Activated naive CD4-positive, alpha-beta T cell treated with anti-CD3 and anti-CD28 coated beads for 36 hours (primary cell): ENCODE results near the gene GAL3ST1. TPM values are rescaled to one million over a fixed set of nuclear protein-coding genes. Genes with fewer than 3 reads are reported as not detected.

Experiments
- CTCF ChIA-PET: fragments of 350-600 bp; sonication (Branson Sonifier 250); formaldehyde crosslinking; loops from one replicate; lab custom pipeline; 2021; ENCODE audit warnings: antibody characterized with exemption; lab: Charles Lee
- DNase-seq: peaks from one replicate; pipeline ENCODE4 v3.0.0-alpha.2; 2020
- H3K27ac Mint-ChIP-seq: one replicate; pipeline ENCODE4 v1.8.0; 2021; ENCODE audit warnings: mild to moderate bottlenecking, mixed read lengths
- H3K27me3 Mint-ChIP-seq: one replicate; pipeline ENCODE4 v1.8.0; 2021; ENCODE audit warnings: low read depth, mixed read lengths
- H3K36me3 Mint-ChIP-seq: one replicate; pipeline ENCODE4 v1.8.0; 2021; ENCODE audit warnings: low read depth, mixed read lengths
- H3K4me1 Mint-ChIP-seq: one replicate; pipeline ENCODE4 v1.8.0; 2021; ENCODE audit warnings: low read depth, mixed read lengths
- H3K4me3 Mint-ChIP-seq: one replicate; pipeline ENCODE4 v1.8.0; 2021; ENCODE audit warnings: mild to moderate bottlenecking, moderate library complexity, mixed read lengths
- H3K9me3 Mint-ChIP-seq: one replicate; pipeline ENCODE4 v1.8.0; 2021; ENCODE audit warnings: mixed read lengths
- intact Hi-C: fragments of 100-400 bp; cut with micrococcal nuclease; formaldehyde crosslinking; loops from one replicate; pipeline ENCODE4 v1.15.1; 2023
- total RNA-seq, 2 experiments: library from RNA; stranded (reverse); gene quantifications; one replicate each; pipeline ENCODE4 v1.2.3, GENCODE V29; 2021

The GAL3ST1 gene
- total RNA-seq, 2 experiments from 2014 or later, result 0.27 to 0.29 TPM

- Mint-ChIP-seq H3K36me3 (no peaks in the 10 kb centered on the region), H3K4me1 (no peaks in the 10 kb centered on the region), H3K27ac (no peak overlapping the region), H3K27me3 (peaks cover 2% of the 10 kb centered on the region), H3K4me3 (no peak overlapping the region), H3K9me3 (no peaks in the 10 kb centered on the region)
- CTCF ChIA-PET, result no interaction called here
- intact Hi-C loops, result no loop called here
- DNase-seq, result no peak
Measured at GRCh38 chr22:30516731-30517130, 57.7 kb downstream of the GAL3ST1 start.

- Mint-ChIP-seq H3K4me1 (no peaks in the 10 kb centered on the region), H3K4me3 (no peak overlapping the region), H3K27me3 (peaks cover 2% of the 10 kb centered on the region), H3K36me3 (no peaks in the 10 kb centered on the region), H3K27ac (no peak overlapping the region), H3K9me3 (no peaks in the 10 kb centered on the region)
- intact Hi-C loops, result no loop called here
- no peak for DNase-seq
- CTCF ChIA-PET, result no interaction called here
Measured at GRCh38 chr22:30516273-30516672, 58.2 kb downstream of the GAL3ST1 start.

DNA sequence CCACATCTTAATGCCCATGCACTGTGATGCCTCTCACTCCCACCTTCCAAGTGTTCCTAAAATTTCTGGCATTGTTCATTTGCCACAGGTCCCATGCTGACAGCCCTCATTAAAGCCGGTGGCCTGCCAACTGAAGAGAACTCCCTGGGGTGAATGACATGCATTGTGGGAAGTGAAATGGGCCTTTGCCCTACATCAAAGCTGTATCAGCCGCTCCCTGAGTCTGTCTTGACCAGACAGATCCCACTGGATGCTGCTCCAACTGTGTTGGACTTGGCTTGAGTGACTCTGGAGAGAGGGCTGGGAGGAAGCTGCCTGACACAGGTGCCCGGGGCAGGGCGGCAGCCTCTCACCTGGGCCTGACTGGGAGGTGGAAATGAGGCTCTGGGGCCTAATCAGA, 60.2 kb downstream of the GAL3ST1 start:
- CTCF ChIA-PET, result no interaction called here
- H3K27ac Mint-ChIP-seq, result no peak overlapping the region
- peaks cover 2% of the 10 kb centered on the region for H3K27me3 Mint-ChIP-seq
- H3K36me3 Mint-ChIP-seq, result no peaks in the 10 kb centered on the region
- DNase-seq, result no peak
- intact Hi-C loops, result no loop called here
- H3K4me3 Mint-ChIP-seq, result no peak overlapping the region
- H3K9me3 Mint-ChIP-seq, result no peaks in the 10 kb centered on the region
- H3K4me1 Mint-ChIP-seq, result no peaks in the 10 kb centered on the region

DNA sequence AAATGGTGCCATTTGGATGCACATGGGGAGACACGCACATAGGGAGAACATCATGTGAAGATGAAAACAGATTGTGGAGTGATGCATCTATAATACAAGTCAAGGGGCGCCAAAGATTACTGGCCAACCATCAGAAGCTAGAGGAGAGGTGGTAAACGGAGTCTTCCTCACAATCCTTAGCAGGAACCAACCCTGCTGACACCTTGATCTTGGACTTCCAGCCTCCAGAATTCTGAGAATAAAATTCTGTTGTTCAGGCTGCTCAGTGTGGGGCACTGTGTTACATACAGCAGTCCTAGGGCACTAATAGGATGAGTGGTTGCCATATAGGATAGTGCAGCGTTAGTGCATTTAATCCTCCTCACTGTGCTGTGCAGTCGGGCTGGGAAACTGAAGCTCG, 61.0 kb downstream of the GAL3ST1 start:
- CTCF ChIA-PET, result interaction anchor here (0.5 kb wide), 1 partner anchor 693 kb away, joined by 4 read pairs; no protein-coding TSS in a partner anchor
- Mint-ChIP-seq H3K36me3 (no peaks in the 10 kb centered on the region), H3K27me3 (peaks cover 2% of the 10 kb centered on the region), H3K4me1 (no peaks in the 10 kb centered on the region), H3K27ac (no peak overlapping the region), H3K4me3 (no peak overlapping the region), H3K9me3 (no peaks in the 10 kb centered on the region)
- no peak for DNase-seq
- intact Hi-C loops, result no loop called here

DNA sequence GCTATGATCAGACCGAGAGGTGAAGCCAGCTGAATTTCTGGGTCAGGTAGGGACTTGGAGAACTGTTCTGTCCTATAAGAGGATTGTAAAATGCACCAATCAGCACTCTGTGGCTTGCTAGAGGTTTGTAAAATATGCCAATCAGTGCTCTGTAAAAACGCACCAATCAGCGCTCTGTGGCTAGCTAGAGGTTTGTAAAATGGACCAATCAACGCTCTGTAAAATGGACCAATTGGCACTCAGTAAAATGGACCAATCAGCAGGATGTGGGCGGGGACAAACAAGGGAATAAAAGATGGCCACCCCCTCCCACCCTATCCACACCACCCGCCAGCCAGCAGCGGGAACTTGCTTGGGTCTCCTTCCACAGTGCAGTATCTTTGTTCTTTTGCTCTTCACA, 62.6 kb downstream of the GAL3ST1 start:
- intact Hi-C loops, result no loop called here

DNA sequence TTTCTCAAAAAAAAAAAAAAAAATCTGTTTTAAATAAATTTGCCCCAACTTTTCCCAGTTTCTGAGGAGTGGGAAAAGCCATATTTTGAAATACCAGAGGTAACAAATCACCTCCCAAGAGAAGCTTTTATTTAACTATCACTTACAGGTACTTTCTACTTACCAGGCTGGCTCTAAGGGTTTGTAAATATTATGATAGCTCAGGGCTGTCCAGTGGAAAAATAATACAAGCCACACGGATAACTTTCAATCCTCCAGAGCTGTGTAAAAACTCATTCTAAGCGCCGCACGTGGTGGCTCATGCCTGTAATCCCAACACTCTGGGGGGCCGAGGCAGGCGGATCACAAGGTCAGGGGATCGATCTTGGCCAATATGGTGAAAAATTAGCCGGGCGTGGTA, 63.4 kb downstream of the GAL3ST1 start:
- H3K4me1 Mint-ChIP-seq, result no peaks in the 10 kb centered on the region

More for the DNA sequence above, 62.6 kb downstream of the GAL3ST1 start:
- DNase-seq, result no peak
- H3K27ac Mint-ChIP-seq, result no peak overlapping the region
- H3K27me3 Mint-ChIP-seq, result peaks cover 2% of the 10 kb centered on the region
- CTCF ChIA-PET, result interaction anchor here (0.7 to 1.5 kb wide), 2 partner anchors 27 to 126 kb away, joined by 3 to 4 read pairs; no protein-coding TSS in a partner anchor
- H3K4me3 Mint-ChIP-seq, result no peak overlapping the region
- H3K4me1 Mint-ChIP-seq, result no peaks in the 10 kb centered on the region
- no peaks in the 10 kb centered on the region for H3K36me3 Mint-ChIP-seq
- no peaks in the 10 kb centered on the region for H3K9me3 Mint-ChIP-seq

GRCh38 chr22:30508216-30508615, 66.2 kb downstream of the GAL3ST1 start:
- no peak overlapping the region for H3K27ac Mint-ChIP-seq
- no peak overlapping the region for H3K4me3 Mint-ChIP-seq
- H3K36me3 Mint-ChIP-seq, result no peaks in the 10 kb centered on the region
- no peak for DNase-seq
- CTCF ChIA-PET, result interaction anchor here (0.6 kb wide), 1 partner anchor 475 kb away, joined by 5 read pairs; no protein-coding TSS in a partner anchor
- intact Hi-C loops, result no loop called here
- H3K27me3 Mint-ChIP-seq, result peaks cover 16% of the 10 kb centered on the region
- H3K9me3 Mint-ChIP-seq, result no peaks in the 10 kb centered on the region
- no peaks in the 10 kb centered on the region for H3K4me1 Mint-ChIP-seq

More for the DNA sequence above, 63.4 kb downstream of the GAL3ST1 start:
- Mint-ChIP-seq H3K36me3 (no peaks in the 10 kb centered on the region), H3K27ac (no peak overlapping the region), H3K27me3 (peaks cover 6% of the 10 kb centered on the region), H3K4me3 (no peak overlapping the region), H3K9me3 (no peaks in the 10 kb centered on the region)
- DNase-seq, result no peak
- intact Hi-C loops, result no loop called here
- CTCF ChIA-PET, result interaction anchor here (0.6 to 1.5 kb wide), 2 partner anchors 10 to 26 kb away, joined by 3 to 9 read pairs; no protein-coding TSS in a partner anchor

DNA sequence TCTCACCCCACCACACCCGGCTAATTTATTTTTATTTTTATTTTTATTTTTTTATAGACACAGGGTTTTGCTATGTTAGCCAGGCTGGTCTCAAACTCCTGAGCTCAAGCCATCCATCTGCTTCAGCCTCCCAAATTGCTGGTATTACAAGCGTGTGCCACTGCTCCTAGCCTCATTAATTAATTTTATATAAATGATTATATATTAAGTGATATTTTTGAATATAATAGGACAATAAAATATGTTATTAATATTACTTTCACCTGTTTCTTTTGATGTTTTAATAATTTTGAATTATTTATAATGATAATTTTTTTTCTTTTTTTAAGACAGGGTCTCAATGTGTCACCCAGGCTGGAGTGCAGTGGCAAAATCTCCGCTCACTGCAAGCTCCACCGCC, 66.8 kb downstream of the GAL3ST1 start:
- peaks cover 16% of the 10 kb centered on the region for H3K27me3 Mint-ChIP-seq
- no peaks in the 10 kb centered on the region for H3K4me1 Mint-ChIP-seq
- no peaks in the 10 kb centered on the region for H3K9me3 Mint-ChIP-seq
- intact Hi-C loops, result no loop called here
- no peak overlapping the region for H3K27ac Mint-ChIP-seq
- no peak for DNase-seq
- H3K36me3 Mint-ChIP-seq, result no peaks in the 10 kb centered on the region
- H3K4me3 Mint-ChIP-seq, result no peak overlapping the region
- CTCF ChIA-PET, result no interaction called here

DNA sequence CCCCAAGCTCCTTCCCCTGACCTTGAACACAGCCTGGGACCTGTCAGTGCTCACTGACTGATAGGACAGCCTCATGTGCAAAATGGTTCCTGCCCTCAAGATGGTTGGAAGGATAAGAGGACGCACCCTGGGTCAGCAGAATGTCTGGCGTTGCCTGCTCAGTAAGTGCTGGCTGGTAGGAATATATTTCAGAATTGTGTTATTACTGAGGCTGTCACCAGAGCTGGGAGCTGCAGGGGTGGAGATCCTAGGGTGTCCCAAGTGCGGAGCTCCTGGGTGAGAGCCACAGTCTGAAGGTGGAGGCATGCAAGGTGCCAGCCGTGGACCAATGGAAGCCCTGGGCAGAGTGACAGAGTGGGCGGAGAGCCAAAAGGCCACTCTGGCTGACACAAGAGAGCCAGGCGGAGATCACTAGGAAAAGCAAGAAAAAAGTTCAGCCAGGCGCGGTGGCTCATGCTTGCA, 67.9 kb downstream of the GAL3ST1 start:
- H3K36me3 Mint-ChIP-seq, result no peaks in the 10 kb centered on the region
- H3K9me3 Mint-ChIP-seq, result no peaks in the 10 kb centered on the region
- intact Hi-C loops, result no loop called here
- CTCF ChIA-PET, result no interaction called here
- no peaks in the 10 kb centered on the region for H3K4me1 Mint-ChIP-seq
- no peak overlapping the region for H3K4me3 Mint-ChIP-seq
- no peak for DNase-seq
- H3K27me3 Mint-ChIP-seq, result peaks cover 18% of the 10 kb centered on the region
- no peak overlapping the region for H3K27ac Mint-ChIP-seq

Other genes starting within 250 kb of the GAL3ST1 start
- 10 to 100 TPM; 19.4 to 21.4 TPM for gene TBC1D10A, start 247.7 kb downstream of the GAL3ST1 start, total RNA-seq
- 100 to 1,000 TPM; 274 to 276 TPM for gene SF3A1, start 217.8 kb downstream of the GAL3ST1 start, total RNA-seq
- 1 to 10 TPM; 1.1 to 1.5 TPM for gene CCDC157, start 217.7 kb downstream of the GAL3ST1 start, total RNA-seq
- 1 to 10 TPM; 2.8 to 3.9 TPM for gene RNF215, start 187.3 kb downstream of the GAL3ST1 start, total RNA-seq
- gene SEC14L2, start 177.6 kb downstream of the GAL3ST1 start, total RNA-seq, result 1 to 10 TPM; 8.2 to 8.8 TPM
- 10 to 100 TPM; 36.6 to 37.1 TPM for gene MTFP1, start 148.9 kb downstream of the GAL3ST1 start, total RNA-seq
- gene SEC14L3, start 102.6 kb downstream of the GAL3ST1 start, total RNA-seq, result not detected
- gene SEC14L4, start 69.0 kb downstream of the GAL3ST1 start, total RNA-seq, result not detected
- not detected for gene SEC14L6, start 27.9 kb downstream of the GAL3ST1 start, total RNA-seq
- gene PES1, start 17.2 kb upstream of the GAL3ST1 start, total RNA-seq, result 10 to 100 TPM; 92.8 to 96.7 TPM
- gene TCN2, start 32.5 kb upstream of the GAL3ST1 start, total RNA-seq, result under 1 TPM; 0.19 to 0.22 TPM
- gene SLC35E4, start 61.1 kb upstream of the GAL3ST1 start, total RNA-seq, result 1 to 10 TPM; 2.2 TPM
- gene DUSP18, start 93.2 kb upstream of the GAL3ST1 start, total RNA-seq, result 1 to 10 TPM; 4.7 to 5.6 TPM
- under 1 TPM; 0.81 to 0.89 TPM for gene OSBP2, start 120.2 kb upstream of the GAL3ST1 start, total RNA-seq